Chondrocyte (in vitro differentiated cells): ENCODE results near the gene HPSE2. TPM values are rescaled to one million over a fixed set of nuclear protein-coding genes. Genes with fewer than 3 reads are reported as not detected.

Source experiments
- DNase-seq: peaks from one replicate; pipeline ENCODE4 v3.0.0; 2021; ENCODE audit warnings: mixed read lengths, low spot score
- H3K27ac Mint-ChIP-seq: one replicate; pipeline ENCODE4 v1.8.0; 2021; ENCODE audit warnings: mild to moderate bottlenecking, moderate library complexity, mixed read lengths; ENCODE audit not compliant: unreplicated experiment
- H3K27me3 Mint-ChIP-seq: 2 replicates; pipeline ENCODE4 v1.8.0; 2021; ENCODE audit warnings: low read depth, mixed read lengths
- H3K36me3 Mint-ChIP-seq: 2 replicates; pipeline ENCODE4 v1.8.0; 2021; ENCODE audit warnings: low read depth, mixed read lengths
- H3K4me1 Mint-ChIP-seq: 2 replicates; pipeline ENCODE4 v1.8.0; 2021; ENCODE audit warnings: low read depth, mild to moderate bottlenecking, mixed read lengths
- H3K4me3 Mint-ChIP-seq: one replicate; pipeline ENCODE4 v1.8.0; 2021; ENCODE audit warnings: mild to moderate bottlenecking, moderate library complexity, mixed read lengths; ENCODE audit not compliant: unreplicated experiment
- H3K9me3 Mint-ChIP-seq: 2 replicates; pipeline ENCODE4 v1.8.0; 2021; ENCODE audit warnings: low read depth, mixed read lengths
- total RNA-seq: library from RNA; stranded (reverse); gene quantifications from 3 replicates; pipeline ENCODE4 v1.2.1, GENCODE V29; 2021
- TF ChIP-seq, protein P1 (sequence below): fragments of 200-600 bp; sonication (generic); IDR thresholded peaks from 2 replicates; pipeline ENCODE4 v1.5.0; 2021; ENCODE audit warnings: antibody characterized with exemption, mild to moderate bottlenecking, moderate library complexity

Gene HPSE2
- total RNA-seq, 1 donor from 2014 or later = not detected

DNA sequence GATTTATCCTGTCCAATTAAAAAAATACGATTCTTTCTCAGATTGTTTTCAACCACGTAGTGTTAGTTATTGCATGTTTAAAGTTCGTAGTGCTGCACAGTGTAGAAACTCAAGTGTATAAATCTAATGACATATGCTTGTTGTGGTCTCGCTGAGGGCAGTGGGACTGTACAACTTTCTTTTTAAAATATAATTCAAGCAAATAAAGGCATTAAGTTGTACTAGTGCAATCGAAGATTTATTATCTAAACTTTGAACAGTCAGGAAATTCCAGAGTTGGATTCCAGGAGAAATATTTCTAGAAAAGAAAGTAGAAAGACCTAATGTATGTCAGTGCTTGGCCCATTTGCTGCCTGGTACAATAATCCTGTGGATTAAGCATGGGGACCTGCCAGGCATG, 664.8 kb downstream of the HPSE2 start:
- no peak for DNase-seq
- Mint-ChIP-seq H3K27ac (no peak overlapping the region), H3K36me3 (no peaks in the 10 kb centered on the region), H3K4me3 (no peak overlapping the region), H3K27me3 (peaks cover 2% of the 10 kb centered on the region), H3K9me3 (no peaks in the 10 kb centered on the region), H3K4me1 (no peaks in the 10 kb centered on the region)
- TF ChIP-seq, protein P1, sequence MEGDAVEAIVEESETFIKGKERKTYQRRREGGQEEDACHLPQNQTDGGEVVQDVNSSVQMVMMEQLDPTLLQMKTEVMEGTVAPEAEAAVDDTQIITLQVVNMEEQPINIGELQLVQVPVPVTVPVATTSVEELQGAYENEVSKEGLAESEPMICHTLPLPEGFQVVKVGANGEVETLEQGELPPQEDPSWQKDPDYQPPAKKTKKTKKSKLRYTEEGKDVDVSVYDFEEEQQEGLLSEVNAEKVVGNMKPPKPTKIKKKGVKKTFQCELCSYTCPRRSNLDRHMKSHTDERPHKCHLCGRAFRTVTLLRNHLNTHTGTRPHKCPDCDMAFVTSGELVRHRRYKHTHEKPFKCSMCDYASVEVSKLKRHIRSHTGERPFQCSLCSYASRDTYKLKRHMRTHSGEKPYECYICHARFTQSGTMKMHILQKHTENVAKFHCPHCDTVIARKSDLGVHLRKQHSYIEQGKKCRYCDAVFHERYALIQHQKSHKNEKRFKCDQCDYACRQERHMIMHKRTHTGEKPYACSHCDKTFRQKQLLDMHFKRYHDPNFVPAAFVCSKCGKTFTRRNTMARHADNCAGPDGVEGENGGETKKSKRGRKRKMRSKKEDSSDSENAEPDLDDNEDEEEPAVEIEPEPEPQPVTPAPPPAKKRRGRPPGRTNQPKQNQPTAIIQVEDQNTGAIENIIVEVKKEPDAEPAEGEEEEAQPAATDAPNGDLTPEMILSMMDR = no peak

GRCh38 chr10:98569853-98570252, 665.8 kb downstream of the HPSE2 start:
- H3K4me3 Mint-ChIP-seq = no peak overlapping the region
- H3K27me3 Mint-ChIP-seq = peaks cover 2% of the 10 kb centered on the region
- DNase-seq = no peak
- no peaks in the 10 kb centered on the region for H3K9me3 Mint-ChIP-seq
- TF ChIP-seq, protein P1 = no peak
- no peaks in the 10 kb centered on the region for H3K36me3 Mint-ChIP-seq
- no peaks in the 10 kb centered on the region for H3K4me1 Mint-ChIP-seq
- H3K27ac Mint-ChIP-seq = no peak overlapping the region

- TF ChIP-seq, protein P1 = no peak
- no peaks in the 10 kb centered on the region for H3K4me1 Mint-ChIP-seq
Observed at GRCh38 chr10:98568551-98568950, 667.1 kb downstream of the HPSE2 start.

DNA sequence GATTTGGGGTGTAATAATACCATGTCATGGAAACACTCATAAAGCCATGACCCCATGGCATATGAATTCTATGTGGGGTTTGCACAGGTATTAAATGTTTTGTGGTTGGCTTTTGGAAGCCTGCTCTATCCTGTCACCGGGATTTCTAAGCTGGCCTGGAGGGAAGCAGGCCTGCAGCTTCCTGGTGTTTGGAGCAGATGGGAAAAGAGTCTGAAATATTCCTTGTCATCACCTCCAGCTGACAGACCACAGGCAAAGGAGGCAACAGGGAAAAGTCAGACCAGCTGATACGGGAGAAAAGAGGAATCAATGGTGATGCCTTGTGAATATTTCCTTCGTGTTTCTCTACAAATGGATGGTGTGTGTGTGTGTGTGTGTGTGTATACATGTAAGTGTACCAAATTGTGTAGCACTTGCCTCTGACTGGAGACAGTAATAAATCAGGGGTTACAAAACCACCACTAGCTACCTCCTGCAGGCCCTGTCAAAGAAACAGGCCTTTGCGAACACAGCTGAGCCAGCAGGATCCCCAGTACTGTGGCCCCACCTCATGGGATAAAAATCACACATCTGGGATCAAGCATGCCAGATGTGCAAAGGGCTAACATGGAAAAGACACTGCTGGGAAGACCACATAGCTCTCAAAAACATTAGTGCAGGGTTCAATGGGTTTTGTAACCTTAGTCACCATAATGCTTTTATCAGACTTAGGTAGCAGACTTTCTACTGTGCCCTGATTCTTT, 668.1 kb downstream of the HPSE2 start:
- TF ChIP-seq, protein P1 = no peak
- Mint-ChIP-seq H3K27me3 (no peaks in the 10 kb centered on the region), H3K27ac (no peak overlapping the region), H3K4me1 (no peaks in the 10 kb centered on the region), H3K36me3 (no peaks in the 10 kb centered on the region), H3K9me3 (no peaks in the 10 kb centered on the region), H3K4me3 (no peak overlapping the region)
- DNase-seq = no peak

More at GRCh38 chr10:98568551-98568950, 667.1 kb downstream of the HPSE2 start:
- Mint-ChIP-seq H3K9me3 (no peaks in the 10 kb centered on the region), H3K4me3 (no peak overlapping the region), H3K27me3 (no peaks in the 10 kb centered on the region), H3K27ac (no peak overlapping the region), H3K36me3 (no peaks in the 10 kb centered on the region)
- no peak for DNase-seq

DNA sequence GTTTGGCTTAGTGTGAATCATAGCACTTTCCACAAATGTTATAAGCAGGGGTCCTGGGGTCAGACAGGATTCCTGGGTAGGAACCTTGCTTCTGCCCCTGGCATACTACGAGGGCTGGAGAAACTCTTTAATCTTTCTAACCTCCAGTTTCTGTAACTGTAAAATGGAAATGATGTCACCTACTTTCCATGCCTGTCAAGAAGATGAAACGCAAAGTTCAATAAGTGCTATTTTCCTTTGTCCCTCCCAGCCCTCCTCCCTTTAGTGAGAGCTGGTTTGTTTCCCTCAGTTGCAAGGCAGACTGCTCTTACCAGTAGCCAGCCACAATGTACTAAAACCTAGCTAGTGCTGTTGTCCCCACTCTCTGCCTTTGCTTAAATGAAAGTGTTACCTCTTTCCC, 671.8 kb downstream of the HPSE2 start:
- no peak overlapping the region for H3K4me3 Mint-ChIP-seq
- H3K4me1 Mint-ChIP-seq = no peaks in the 10 kb centered on the region
- H3K36me3 Mint-ChIP-seq = no peaks in the 10 kb centered on the region
- no peaks in the 10 kb centered on the region for H3K9me3 Mint-ChIP-seq
- DNase-seq = no peak
- no peak overlapping the region for H3K27ac Mint-ChIP-seq
- TF ChIP-seq, protein P1 = no peak
- no peaks in the 10 kb centered on the region for H3K27me3 Mint-ChIP-seq
